GM19397 (cell line): ENCODE measurements around the gene FEZF1.

Source experiments
- ATAC-seq: cut with Tn5 transposase; IDR thresholded peaks from one replicate; pipeline ENCODE4 v1.9.1; 2021; ENCODE audit warnings: mild to moderate bottlenecking, moderate library complexity; ENCODE audit not compliant: unreplicated experiment

FEZF1 gene

DNA sequence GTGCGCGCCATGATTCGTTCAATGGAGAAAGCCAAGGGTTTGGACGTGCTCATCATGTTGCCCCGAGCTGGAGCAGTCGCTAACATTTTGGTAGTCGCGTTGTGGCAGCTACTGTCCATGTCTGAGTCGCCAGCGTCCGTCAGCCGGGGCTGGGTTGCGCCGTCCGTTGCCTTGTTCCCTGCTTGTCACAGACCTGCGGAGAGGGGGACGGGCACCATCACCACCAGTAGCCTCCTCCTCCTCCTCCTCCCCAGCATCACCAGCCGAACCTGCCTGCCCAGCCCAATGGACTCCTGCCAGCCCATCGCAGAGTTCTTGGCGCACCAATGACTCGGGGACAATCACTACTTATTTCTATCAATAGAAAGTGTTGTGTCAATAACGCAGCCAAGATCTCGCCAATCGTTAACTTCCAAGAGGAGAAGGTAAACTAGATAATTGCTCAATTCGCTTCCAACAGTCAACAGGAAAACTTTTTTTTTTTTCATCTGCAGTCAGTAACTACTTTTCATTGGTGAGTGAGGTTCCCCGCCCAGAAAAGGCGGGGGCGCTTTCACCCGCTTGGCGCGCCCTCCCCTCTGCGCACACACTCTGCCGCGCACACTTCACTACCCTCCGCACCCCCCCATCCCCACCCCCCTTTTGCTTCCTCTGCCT lies at the start of gene FEZF1:
Gene FEZF1 (minus strand): TSS at position 432 of the 657 bp plus-strand sequence. CDS start 313 bp downstream, at position 119.
- ATAC-seq, result no peak

DNA sequence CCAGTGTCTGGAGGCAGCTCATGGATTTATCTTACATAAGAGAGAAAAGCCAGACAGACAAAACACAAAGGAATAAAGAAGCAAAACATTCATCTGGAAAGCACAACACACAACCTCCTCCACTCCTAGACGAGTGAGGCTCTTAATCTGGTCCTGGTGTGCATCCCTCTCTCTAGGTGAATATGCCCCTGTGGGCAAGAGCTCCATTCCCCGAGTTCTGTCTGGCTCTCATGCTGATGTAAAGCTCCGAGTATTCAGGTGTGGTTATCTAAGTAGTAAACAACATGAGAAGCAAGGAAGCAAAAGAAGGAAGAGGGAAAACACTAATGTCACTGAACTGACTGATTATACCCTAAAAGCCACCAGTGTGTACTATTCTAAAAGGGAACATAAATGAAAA lies 47.9 kb upstream of the FEZF1 start:
- no peak for ATAC-seq

DNA sequence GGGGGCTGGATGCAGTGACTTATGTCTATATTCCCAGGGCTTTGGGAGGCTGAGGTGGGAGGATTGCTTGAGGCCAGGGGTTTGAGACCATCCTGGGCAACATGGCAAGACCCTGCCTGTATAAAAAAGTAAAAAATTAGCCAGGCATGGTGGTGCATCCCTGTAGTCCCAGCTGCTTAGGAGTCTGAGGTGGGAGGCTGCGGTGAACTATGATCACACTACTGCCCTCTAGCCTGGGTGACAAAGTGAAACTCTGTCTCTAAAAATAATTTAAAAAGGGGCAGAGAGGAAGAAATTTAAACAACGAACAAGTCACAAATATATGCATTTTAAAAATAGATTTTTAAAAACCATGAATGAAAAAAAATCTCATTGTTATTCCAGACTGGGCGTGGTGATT lies 46.2 kb upstream of the FEZF1 start:
- ATAC-seq, result no peak

DNA sequence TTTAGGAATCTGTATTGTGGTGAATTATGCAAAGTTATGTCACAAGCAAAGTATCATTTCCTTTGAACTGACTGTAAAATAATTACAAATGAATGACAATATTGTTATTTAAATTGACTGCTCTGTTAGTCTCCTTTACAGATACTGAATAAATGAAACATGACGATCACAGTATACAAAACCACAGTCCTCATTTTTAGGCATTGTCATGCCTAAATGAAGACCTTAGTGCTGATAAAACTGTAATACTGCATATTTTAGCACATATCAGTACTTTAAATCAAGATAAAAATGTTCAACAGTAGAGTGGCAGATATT lies 39.7 kb upstream of the FEZF1 start:
- no peak for ATAC-seq

DNA sequence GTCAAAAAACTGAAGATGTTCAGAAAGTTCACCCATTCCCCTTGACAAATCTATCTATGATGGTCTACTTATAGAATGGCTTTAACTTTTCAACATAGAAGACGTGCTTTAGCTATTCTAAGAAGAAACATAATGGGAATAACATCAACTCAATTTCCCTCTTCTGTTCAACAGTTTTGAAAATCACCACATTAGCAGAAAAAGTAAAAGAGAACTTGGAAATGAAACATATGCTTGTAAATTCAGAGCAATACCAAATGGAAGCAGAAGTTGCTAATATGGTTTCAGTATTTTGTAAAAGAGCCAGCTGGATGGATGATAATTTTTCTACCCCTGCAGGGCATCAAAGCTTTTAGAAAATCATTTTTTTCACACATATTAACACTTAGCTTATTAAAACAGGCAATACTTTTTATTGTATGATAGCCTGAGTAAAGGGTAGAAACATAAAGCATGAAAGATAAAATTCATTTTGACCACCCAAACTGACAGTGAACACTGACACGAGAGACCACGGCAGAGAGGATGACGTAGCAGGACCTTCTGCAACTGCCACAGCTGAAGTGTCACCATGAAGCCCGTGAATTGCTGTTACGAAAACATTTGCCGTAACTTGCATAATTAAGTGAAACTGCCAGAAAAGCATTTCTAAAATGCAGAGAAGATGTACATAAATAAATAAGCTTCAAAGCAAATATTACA lies 39.2 kb upstream of the FEZF1 start:
- ATAC-seq, result no peak

DNA sequence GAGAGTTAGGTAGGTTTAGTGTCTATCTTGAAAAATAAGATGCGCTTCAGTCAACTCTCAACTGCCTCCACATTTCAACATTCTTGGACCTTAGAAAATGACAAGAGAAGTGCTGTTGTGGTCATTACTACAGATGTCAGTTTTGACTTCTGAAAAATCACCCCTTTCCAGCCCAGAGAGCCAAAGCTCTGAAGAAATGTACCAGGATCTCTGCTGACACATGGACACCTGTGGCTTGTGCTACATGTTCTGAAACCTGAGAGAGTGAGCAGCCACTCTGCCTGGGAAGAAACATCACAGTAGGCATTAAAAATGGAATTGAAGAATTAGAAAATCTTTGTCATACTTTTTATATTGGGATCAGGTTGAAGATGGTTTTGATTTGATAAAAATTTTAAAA lies 35.9 kb upstream of the FEZF1 start:
- ATAC-seq, result no peak

DNA sequence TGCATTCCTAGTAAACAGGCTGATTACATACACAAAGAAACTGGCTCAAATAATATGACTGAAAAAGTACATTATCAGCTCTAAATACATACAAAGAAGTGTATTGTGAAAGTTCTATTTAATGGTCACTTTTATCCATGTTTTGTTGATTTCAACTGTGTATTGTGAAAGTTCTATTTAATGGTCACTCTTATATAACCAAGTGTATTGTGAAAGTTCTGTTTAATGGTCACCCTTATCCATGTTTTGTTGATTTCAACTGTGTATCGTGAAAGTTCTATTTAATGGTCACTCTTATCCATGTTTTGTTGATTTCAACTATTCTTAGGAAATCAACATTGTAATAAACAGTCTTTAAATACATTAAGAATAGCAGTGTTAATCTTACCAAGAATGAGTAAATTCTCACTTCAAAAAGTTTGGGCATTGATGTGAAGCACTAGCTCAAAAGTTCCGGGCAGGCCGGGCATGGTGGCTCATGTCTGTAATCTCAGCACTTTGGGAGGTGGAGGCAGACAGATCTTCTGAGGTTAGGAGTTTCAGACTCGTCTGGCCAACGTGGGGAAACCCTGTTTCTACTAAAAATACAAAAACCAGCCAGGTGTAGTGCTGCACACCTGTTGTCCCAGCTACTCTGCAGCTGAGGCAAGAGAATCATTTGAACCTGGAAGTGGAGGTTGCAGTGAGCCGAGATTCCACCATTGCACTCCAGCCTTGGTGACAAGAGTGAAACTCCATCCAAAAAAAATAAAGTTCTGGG lies 34.8 kb upstream of the FEZF1 start:
- no peak for ATAC-seq

DNA sequence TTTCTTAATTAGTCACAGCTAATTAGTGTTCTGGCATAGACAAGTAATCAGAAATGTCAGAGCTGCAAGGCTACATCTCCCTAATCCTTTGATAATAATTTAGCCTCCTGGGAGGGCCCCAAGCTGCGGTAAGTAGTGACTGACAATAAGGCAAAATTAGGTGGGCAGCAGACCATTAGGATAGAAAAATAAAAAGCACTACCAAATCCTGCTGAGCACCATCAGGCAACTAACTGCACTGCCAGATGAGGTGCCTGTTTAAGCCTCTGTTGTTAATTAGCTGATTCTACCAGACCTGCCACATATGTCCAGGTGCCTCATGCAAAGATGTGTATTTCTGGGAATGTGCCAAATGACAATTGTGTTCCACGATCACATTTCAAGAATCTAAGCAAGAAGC lies 32.5 kb upstream of the FEZF1 start:
- ATAC-seq, result no peak

DNA sequence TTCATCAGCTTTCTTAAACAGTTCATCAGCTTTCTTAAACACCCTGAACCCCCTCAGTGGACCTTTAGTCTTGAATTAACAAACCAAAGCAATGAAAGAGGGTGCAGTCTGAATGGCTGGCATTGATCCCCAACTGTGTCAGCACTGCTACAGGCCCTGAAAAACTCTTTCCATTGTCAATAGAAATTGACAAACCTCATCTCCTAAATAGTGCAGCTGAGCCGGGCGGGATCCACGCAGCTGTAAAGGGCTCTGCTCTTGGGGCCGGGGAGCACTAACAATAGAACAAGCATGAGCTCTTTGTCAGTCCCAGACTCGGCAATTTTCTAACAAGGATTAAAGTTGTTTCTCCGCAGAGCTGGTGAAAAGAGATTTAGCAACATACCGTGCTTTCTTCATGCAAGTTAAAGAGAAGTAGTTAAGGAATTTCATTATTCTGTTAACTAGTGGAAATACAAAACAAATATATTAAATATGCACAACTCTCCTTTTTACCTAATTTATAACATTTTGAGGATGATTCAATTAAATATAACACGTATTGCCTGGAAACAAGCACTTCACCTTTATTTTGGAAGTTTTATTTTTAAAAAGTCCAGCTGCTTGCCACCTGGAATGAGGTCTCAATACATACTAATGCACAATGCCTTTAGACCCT lies 24.7 kb upstream of the FEZF1 start:
- no peak for ATAC-seq

DNA sequence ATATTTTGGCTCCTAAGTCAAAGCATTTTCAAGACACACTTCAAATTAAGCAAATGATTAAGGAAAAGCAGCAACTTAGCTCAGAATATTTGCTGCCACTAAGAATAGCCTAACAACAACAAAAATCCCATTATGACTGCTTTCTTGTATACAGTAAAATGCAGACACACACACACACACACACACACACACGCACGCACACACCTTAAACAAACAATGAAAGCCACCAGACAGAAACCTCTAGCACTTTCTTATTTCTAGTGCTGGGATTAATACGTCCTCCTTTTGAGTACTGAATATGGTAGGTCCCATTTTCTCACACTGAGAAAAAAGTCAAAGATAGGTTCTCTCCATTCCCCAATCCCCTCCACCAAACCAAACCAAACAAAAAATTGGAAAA lies 23.4 kb upstream of the FEZF1 start:
- ATAC-seq, result no peak

DNA sequence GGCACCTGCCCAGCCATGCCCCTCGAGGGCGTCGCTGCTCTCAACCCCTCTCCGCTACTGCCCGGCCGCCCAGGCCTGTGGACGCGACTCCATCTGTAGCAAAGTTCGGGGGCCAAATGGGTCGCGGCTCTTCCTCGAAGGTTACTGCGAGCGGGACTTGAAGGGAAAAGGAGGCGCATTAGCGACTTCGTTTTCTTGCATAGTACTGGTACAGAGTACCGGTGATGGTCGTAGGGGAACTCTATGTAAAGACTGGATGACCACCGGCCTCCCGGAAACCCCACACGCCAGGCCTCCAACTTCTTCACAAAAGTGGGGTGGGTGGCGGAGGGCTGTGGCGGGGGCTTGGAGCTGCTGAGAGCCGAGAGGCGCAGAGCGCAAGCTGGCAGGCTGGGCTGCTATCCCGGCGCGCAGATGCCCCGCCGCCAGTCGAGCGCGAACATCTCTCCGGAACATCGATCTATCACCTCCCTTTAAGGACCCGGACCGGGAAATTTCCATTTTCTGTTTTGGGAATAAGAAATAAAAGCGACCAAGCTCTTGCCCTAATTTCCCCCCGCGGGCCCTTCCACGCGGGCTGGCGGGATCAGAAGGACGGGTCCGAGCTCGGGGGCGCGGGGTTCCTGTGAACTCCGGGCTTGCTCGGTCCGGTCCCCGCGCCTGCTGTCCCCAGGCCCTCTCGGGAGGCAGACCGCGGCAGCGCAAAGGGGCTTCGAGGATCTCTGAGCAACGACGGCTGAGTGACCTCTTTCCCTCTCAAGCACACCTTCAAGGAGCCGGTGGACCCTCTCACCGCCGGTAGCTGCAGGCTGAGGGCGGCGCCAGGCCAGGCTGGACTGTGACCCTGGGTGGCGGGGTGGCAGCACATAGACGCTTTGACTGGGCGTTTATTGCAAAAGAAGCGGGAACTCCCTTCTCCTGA lies 12.2 kb upstream of the FEZF1 start:
- no peak for ATAC-seq

DNA sequence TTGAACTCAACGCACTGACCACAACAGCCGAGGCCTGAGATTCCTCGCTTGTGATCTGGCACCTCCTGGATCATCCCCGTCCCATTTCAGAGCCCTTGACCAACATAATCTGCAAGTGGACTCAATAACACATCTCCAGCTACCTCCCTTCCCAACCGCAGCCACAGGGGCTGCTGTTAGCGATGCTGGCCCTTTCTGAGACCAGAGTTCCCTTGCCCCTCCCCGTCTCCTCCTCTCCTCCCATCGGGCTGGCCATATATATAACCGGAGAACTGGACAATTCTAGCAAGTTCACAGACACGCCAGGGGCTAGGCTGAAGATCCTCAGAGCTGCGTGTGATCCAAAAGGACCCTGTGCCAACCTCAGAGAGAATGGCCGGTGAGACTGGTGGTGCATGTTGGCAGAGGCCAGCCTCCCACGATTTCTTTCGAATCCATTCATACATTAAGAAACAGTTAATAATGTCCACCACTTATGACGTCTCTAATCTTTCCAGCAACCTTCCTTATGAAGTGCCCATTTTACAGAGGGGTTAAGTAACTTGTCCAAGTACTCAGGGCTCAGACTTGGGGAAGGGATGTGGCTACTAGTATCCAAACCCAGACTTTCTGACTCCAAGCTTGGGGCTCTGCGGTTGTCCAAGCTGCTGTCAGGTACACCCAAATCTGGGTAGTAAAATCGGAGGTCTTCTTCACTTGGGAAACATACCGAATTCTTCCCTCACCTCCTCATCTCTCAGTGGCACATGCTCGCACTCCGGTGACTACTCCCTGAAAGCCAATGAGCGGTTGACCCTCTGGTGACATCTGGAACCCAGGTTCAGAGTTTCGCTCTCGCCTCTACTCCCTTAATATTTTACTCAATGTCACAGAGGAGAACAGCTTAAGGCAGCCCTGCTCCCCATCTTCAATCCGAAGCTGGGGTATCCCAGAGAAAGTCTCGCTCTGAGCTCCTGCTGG lies 11.2 kb upstream of the FEZF1 start:
- ATAC-seq, result no peak

DNA sequence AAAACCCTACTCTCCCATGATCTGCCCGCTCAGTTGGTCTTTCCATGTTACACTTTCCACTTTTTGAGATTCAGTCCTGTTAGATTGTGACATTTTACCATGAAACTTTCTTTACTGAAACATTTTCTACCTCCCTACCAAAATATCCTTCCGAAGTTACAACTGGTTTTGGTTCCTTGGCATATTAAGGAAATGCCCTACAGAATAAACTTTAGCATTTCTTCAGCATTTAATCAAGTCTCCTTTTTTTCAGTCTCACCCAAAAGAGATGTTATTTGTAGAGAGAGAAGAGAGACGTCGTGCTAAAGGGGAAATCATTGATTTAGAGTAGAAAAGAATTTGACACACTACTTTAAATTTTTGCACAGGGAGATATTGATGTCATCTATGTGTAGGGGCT lies 9.7 kb upstream of the FEZF1 start:
- no peak for ATAC-seq

DNA sequence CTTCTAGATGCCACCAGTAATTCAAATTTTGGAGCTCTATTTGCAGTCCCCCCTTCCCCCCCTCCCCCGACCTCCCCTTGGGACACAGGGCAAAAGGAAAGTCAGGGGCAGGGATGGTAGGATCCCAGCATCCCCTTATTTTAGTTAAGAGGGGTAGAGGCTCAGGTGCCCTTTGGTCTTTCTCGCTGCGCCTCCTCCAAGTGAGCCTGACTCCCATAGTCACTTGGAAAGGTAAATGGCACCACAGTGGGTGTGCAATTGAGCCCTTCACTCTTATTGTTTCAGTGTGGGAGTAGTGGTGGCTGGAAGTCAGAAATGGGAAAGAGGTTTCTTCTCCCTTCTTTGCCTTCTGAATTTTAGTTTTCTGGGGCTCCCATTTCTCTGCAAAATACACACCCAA lies 8.2 kb upstream of the FEZF1 start:
- ATAC-seq, result no peak

DNA sequence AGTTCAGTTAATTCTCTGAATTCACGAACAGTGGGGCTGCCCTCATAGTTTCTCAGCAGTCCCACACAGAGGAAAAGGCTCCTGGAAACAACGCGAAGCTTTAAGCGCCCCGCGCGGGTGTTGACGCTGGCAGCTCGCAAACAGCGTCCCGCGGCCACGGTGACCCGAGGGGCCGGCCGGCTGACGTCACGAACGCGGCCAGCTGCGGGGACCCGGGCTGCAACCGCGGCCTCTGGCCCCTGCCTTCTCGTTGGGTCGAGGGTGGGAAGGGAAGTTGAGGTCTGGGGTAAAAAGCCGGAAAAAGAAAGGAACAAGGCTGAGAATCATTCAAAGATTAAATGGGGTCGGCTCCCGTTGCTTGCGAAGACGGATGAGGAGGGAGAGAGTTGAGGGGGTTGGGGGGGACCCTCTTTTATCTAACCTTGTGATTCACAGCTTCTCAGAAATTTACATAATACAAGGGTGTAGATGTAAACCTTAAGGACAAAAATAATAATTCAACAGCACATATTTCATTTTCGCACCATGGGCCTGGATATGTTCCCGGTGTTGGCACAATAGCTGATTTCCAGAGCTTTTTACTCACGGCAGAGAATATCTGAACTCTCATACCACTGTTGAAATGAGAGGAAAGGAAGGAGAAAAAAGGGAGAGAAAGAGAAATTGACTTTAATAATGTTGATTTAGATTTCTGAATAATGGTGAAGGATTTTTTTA lies 7.3 kb upstream of the FEZF1 start:
- no peak for ATAC-seq

DNA sequence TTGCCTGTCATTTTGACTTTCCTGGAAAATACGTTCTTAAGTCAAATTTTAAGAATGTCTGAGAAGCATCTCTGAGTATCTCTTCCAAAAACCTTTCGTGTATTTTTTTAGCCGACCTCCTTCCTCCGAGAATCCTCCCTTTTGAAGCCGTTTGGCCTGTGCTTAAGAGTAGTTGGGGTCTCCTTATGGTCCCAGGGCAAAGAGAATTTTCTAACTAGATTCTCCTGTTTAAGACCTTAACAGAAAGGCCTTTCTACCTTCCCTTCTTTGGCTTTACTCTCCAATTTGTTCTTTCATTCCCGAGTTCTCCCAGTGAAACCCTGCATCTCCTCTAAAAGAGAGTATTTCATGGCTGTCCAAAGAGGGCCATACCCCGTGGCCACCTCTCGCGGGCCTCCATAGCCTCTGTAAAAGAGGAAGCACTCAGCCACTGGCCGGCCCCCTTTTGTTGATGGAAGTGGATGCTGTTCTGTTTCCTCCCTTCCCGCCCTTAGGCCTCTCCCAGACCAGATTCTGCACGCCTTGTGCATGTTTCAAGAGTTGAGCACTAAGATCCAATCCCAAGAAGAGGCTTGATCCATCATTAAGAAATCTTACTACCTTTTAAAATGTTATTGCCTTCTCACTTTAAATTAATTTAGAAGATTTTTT lies 6.6 kb upstream of the FEZF1 start:
- no peak for ATAC-seq

DNA sequence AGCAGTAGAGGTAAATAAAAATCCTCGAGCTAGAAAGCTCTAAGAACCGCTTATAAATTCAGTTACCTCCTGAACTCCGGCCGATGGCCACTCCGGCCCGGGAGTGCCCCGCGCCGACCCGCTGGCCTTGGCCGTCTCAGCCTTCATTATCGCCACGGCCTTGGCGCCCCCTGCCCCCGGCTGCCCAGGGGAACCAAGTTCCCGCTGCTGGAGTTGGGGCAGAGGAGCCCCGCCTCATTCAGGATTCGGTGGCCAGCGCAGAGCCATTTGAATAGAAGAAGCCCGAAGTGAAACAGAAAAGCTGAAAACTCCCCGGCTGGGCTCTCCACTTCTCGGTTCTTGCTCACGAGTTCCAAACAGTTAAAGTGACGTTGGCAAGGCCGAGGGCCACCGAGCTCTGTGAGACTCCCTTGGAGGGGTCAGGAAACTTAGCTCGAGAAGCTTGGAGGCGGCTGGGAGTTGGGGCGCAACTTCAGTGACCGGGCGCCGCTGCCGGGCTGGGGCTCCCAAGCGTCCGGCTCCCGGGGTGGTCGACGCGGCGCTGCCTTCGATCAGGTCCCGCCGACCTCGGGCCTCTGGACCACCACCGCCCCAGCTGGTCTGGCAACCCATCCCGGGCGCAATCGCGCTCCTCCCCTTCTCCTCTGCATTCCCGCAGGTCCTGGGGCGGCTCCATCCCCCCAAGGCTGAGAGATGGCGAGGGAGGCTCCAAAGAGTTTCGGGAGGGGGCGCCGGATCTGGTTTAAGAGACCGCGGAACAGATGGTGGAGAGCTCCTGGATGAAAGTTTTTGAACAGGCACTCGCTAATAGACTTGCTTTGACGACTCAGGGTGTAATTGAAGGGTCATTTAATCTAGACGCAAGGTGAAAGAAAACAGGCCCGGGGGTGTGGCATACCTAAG lies 5.8 kb upstream of the FEZF1 start:
- no peak for ATAC-seq
